Heart left ventricle (tissue), 16 donors: ENCODE data around the gene DDTL. TPM values are rescaled to one million over a fixed set of nuclear protein-coding genes. Genes with fewer than 3 reads are reported as not detected.

Experiments
- ATAC-seq, 4 donors: fragments of 200-7000 bp; cut with Tn5 transposase; one replicate each; pipeline ENCODE4 v1.9.1; 2020 to 2022; ENCODE audit warnings: moderate library complexity in 4 of 4, mild to moderate bottlenecking in 3 of 4, moderate number of reproducible peaks in 1 of 4
- DNase-seq, 5 donors: peaks; one replicate each; pipeline ENCODE4 v3.0.0-alpha.2; 2020
- H3K27ac ChIP-seq, 12 donors: fragments of 200-600 bp; sonication (generic) in 4 of 12; one replicate each; pipeline versions ENCODE4 v1.5.0 to v1.8.0; 2016 to 2022; ENCODE audit warnings: mild to moderate bottlenecking in 2 of 12
- H3K27me3 ChIP-seq, 9 donors: fragments of 200-600 bp; sonication (generic) in 2 of 9; one replicate each; pipeline versions ENCODE4 v1.5.1 to v1.8.0; 2016 to 2022; ENCODE audit warnings: mild to moderate bottlenecking in 3 of 9
- H3K36me3 ChIP-seq, 9 donors: fragments of 200-600 bp; sonication (generic) in 2 of 9; one replicate each; pipeline versions ENCODE4 v1.5.0 to v1.8.0; 2018 to 2022; ENCODE audit warnings: mild to moderate bottlenecking in 2 of 9
- H3K4me1 ChIP-seq, 12 donors: fragments of 200-600 bp; sonication (generic) in 4 of 12; one replicate each; pipeline versions ENCODE4 v1.5.0 to v1.8.0; 2016 to 2022; ENCODE audit warnings: mild to moderate bottlenecking in 3 of 12
- H3K4me3 ChIP-seq, 12 donors: fragments of 200-600 bp; sonication (generic) in 4 of 12; one replicate each; pipeline versions ENCODE4 v1.5.0 to v1.8.0; 2017 to 2022; ENCODE audit warnings: mild to moderate bottlenecking in 9 of 12, moderate library complexity in 4 of 12
- H3K9me3 ChIP-seq, 12 donors: fragments of 200-600 bp; sonication (generic) in 4 of 12; one replicate each; pipeline versions ENCODE4 v1.5.0 to v1.8.0; 2016 to 2022; ENCODE audit warnings: mild to moderate bottlenecking in 1 of 12
- POLR2A ChIP-seq, 2 donors: fragments of 450-650 bp; IDR thresholded peaks; one replicate each; pipeline ENCODE4 v1.6.1; 2017; ENCODE audit warnings: antibody characterized with exemption in 2 of 2, mild to moderate bottlenecking in 2 of 2, moderate library complexity in 2 of 2
- WGBS, 4 donors: extraction: QIAGEN DNeasy Blood & Tissue Kit in 2 of 4; methylation state at CpG; one replicate each; pipeline versions ENCODE4 v1.1.5 to v1.1.7; 2013 to 2018; 5-methylcytosine and 5-hydroxymethylcytosine counted together
- intact Hi-C, 10 donors: fragments of 100-400 bp; cut with DNase I; formaldehyde crosslinking; loops; one replicate each; pipeline versions ENCODE4 v1.11.1 to v1.14.2; 2022
- polyA plus RNA-seq, 2 donors: library from polyadenylated mRNA; stranded (reverse); fragments of 200-250 nt; gene quantifications; one replicate each; pipeline ENCODE4 v1.2.3, GENCODE V29; 2013
- total RNA-seq, 9 donors: library from RNA; depleted of rRNA in 2 of 9; stranded (reverse); fragments of >200 nt in 2 of 9; fragmentation: NEBNext Ultra II Directional in 3 of 9; extraction: Animal tissue kit (Norgen Biotek cat#: 25700) in 3 of 9; gene quantifications; one replicate each; pipeline versions ENCODE4 v1.1.0 to v1.2.4, GENCODE V29; 2016 to 2023
- TF ChIP-seq, protein P1 (sequence below), 12 donors: fragments of 200-600 bp; sonication (generic) in 4 of 12; IDR thresholded peaks; one replicate each; pipeline versions ENCODE4 v1.5.0 to v1.8.0; 2018 to 2022; ENCODE audit warnings: antibody characterized with exemption in 12 of 12, mild to moderate bottlenecking in 5 of 12
- donor health status: ischemic (EF 13 %, LVEDD 7.1; RV severe dilation, severe dysfunction).
- donor health status: healthy with polysubstance abuse.
- donor health status: DM: no; HTN: yes; CAD: no.
- donor health status: DM: no; HTN: no; CAD: no.
- donor health status: ischemic (EF 25% LVEDD 6.9; RV normal size, moderate dysfunction).
- donor health status: ischemic (EF 25% LVEDD 5.7; RV mildly dilated, moderate dysfunction).
- donor health status: healthy.
- donor health status: DM: yes; HTN: yes; CAD: no.
- donor health status: ischemic (EF 35%, LVEDD 5.7; RV mildly dilated, moderate dysfunction).
- donor health status: nonischemic (EF 11% LVEDD 7.7; RV severe dilation, severe dysfunction).
- donor health status: DM: yes; HTN: yes; CAD: no.
- donor health status: PGD.
- donor health status: ischemic (EF 29% LVEDD 5.4; RV normal size, mild dysfunction).
- donor health status: nonischemic (EF 23%, LVEDD 6.1; RV moderate dilation, normal function).

DDTL gene
- total and polyA plus RNA-seq, 11 donors, result 1.1 to 6.7 (median 2.2) TPM; not detected in 4

DNA sequence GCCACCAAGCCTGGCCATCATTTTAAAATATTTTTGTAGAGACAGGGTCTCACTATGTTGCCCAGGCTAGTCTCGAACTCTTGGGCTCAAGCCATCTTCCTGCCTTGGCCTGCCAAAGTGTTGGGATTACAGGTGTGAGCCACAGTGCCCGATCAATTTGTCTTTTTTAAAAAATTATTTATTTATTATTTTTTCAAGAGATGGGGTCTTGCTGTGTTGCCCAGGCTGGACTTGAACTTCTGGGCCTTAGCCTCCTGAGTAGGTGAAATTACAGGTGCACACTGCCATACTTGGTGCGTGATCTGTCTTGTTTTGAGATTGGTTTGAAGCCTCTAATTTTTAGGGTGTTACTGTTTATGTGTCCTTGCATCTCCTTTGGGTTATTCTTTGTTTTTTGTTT lies 54.6 kb downstream of the DDTL start:
- DNase-seq, result no peak
- intact Hi-C loops, result no loop called here
- Histone ChIP-seq H3K4me1 (peaks cover 0 to 9% (median 0%) of the 10 kb centered on the region in 12 donors), H3K27ac (no peak overlapping the region), H3K4me3 (no peak overlapping the region), H3K36me3 (peaks cover 0 to 19% (median 5%) of the 10 kb centered on the region in 9 donors), H3K9me3 (peaks cover 0 to 18% (median 0%) of the 10 kb centered on the region in 12 donors), H3K27me3 (no peaks in the 10 kb centered on the region)
- no peak for ATAC-seq
- TF ChIP-seq, protein P1, sequence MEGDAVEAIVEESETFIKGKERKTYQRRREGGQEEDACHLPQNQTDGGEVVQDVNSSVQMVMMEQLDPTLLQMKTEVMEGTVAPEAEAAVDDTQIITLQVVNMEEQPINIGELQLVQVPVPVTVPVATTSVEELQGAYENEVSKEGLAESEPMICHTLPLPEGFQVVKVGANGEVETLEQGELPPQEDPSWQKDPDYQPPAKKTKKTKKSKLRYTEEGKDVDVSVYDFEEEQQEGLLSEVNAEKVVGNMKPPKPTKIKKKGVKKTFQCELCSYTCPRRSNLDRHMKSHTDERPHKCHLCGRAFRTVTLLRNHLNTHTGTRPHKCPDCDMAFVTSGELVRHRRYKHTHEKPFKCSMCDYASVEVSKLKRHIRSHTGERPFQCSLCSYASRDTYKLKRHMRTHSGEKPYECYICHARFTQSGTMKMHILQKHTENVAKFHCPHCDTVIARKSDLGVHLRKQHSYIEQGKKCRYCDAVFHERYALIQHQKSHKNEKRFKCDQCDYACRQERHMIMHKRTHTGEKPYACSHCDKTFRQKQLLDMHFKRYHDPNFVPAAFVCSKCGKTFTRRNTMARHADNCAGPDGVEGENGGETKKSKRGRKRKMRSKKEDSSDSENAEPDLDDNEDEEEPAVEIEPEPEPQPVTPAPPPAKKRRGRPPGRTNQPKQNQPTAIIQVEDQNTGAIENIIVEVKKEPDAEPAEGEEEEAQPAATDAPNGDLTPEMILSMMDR (IDR thresholded peaks at IDR 0.05), result no peak
- TF ChIP-seq POLR2A (IDR thresholded peaks at IDR 0.05), result no peak
- WGBS, 4 donors, result 94 to 98% (median 96%) methylated on average over 3 of the region's 3 CpGs

Other genes with a start within 250 kb of the DDTL start
- gene ZNF70, start 215.8 kb upstream of the DDTL start, total RNA-seq, result 1 to 10 TPM; 2.7 to 4.6 (median 3.3) TPM
- gene ZNF70, start 215.8 kb upstream of the DDTL start, polyA plus RNA-seq, result 1 to 10 TPM; 1.6 to 2.1 TPM
- 1 to 10 TPM in 2 of 9 donors, under 1 TPM in 4, not detected in 3; 0.63 to 3.2 (median 0.84) TPM for gene VPREB3, start 212.5 kb upstream of the DDTL start, total RNA-seq
- gene VPREB3, start 212.5 kb upstream of the DDTL start, polyA plus RNA-seq, result under 1 TPM; 0.75 to 0.80 TPM
- not detected for gene C22orf15, start 203.9 kb upstream of the DDTL start, total RNA-seq
- gene C22orf15, start 203.9 kb upstream of the DDTL start, polyA plus RNA-seq, result not detected
- gene CHCHD10, start 198.9 kb upstream of the DDTL start, total RNA-seq, result 1,000 to 10,000 TPM in 3 of 9 donors, 100 to 1,000 TPM in 6; 374 to 1,458 (median 944) TPM
- gene CHCHD10, start 198.9 kb upstream of the DDTL start, polyA plus RNA-seq, result 1,000 to 10,000 TPM in 1 of 2 donors, 100 to 1,000 TPM in 1; 393 to 2,069 TPM
- gene MMP11, start 194.0 kb upstream of the DDTL start, total RNA-seq, result 10 to 100 TPM in 5 of 9 donors, 1 to 10 TPM in 4; 5.2 to 17.0 (median 10.4) TPM
- gene MMP11, start 194.0 kb upstream of the DDTL start, polyA plus RNA-seq, result 10 to 100 TPM in 1 of 2 donors, 1 to 10 TPM in 1; 6.2 to 10.5 TPM
- gene SMARCB1, start 179.9 kb upstream of the DDTL start, total RNA-seq, result 10 to 100 TPM; 32.8 to 54.2 (median 45.6) TPM
- gene SMARCB1, start 179.9 kb upstream of the DDTL start, polyA plus RNA-seq, result 10 to 100 TPM; 30.2 to 75.3 TPM
- gene DERL3, start 127.9 kb upstream of the DDTL start, total RNA-seq, result 1 to 10 TPM in 7 of 9 donors, under 1 TPM in 2; 0.24 to 2.8 (median 1.7) TPM
- 10 to 100 TPM in 1 of 2 donors, 1 to 10 TPM in 1; 1.4 to 12.7 TPM for gene DERL3, start 127.9 kb upstream of the DDTL start, polyA plus RNA-seq
- 10 to 100 TPM; 13.0 to 31.2 (median 18.7) TPM for gene SLC2A11, start 109.0 kb upstream of the DDTL start, total RNA-seq
- gene SLC2A11, start 109.0 kb upstream of the DDTL start, polyA plus RNA-seq, result 10 to 100 TPM in 1 of 2 donors, 1 to 10 TPM in 1; 8.7 to 30.4 TPM
- gene MIF, start 72.5 kb upstream of the DDTL start, total RNA-seq, result 100 to 1,000 TPM; 192 to 383 (median 229) TPM
- 100 to 1,000 TPM; 339 to 503 TPM for gene MIF, start 72.5 kb upstream of the DDTL start, polyA plus RNA-seq
- gene GSTT2B, start 5.7 kb upstream of the DDTL start, total RNA-seq, result 10 to 100 TPM in 1 of 9 donors, 1 to 10 TPM in 7, under 1 TPM in 1; 0.81 to 15.5 (median 6.2) TPM
- 10 to 100 TPM in 1 of 2 donors, 1 to 10 TPM in 1; 6.6 to 19.9 TPM for gene GSTT2B, start 5.7 kb upstream of the DDTL start, polyA plus RNA-seq
- gene DDT, start 7.6 kb downstream of the DDTL start, total RNA-seq, result 100 to 1,000 TPM; 117 to 210 (median 153) TPM
- 100 to 1,000 TPM; 301 to 399 TPM for gene DDT, start 7.6 kb downstream of the DDTL start, polyA plus RNA-seq
- under 1 TPM in 1 of 9 donors, not detected in 8; 0.60 TPM for gene GSTT2, start 13.2 kb downstream of the DDTL start, total RNA-seq
- 1 to 10 TPM in 1 of 2 donors, under 1 TPM in 1; 0.30 to 2.1 TPM for gene GSTT2, start 13.2 kb downstream of the DDTL start, polyA plus RNA-seq
- gene GSTT4, start 38.6 kb downstream of the DDTL start, total RNA-seq, result not detected
- gene GSTT4, start 38.6 kb downstream of the DDTL start, polyA plus RNA-seq, result not detected
- 10 to 100 TPM; 22.3 to 47.7 (median 33.9) TPM for gene CABIN1, start 44.4 kb downstream of the DDTL start, total RNA-seq
- gene CABIN1, start 44.4 kb downstream of the DDTL start, polyA plus RNA-seq, result 10 to 100 TPM; 22.1 to 27.4 TPM
- 10 to 100 TPM in 1 of 9 donors, 1 to 10 TPM in 8; 1.5 to 12.6 (median 2.6) TPM for gene SUSD2, start 214.6 kb downstream of the DDTL start, total RNA-seq
- 1 to 10 TPM; 2.7 to 3.5 TPM for gene SUSD2, start 214.6 kb downstream of the DDTL start, polyA plus RNA-seq